Measurements from ENCODE around the gene FXYD2.

FXYD2 gene

DNA sequence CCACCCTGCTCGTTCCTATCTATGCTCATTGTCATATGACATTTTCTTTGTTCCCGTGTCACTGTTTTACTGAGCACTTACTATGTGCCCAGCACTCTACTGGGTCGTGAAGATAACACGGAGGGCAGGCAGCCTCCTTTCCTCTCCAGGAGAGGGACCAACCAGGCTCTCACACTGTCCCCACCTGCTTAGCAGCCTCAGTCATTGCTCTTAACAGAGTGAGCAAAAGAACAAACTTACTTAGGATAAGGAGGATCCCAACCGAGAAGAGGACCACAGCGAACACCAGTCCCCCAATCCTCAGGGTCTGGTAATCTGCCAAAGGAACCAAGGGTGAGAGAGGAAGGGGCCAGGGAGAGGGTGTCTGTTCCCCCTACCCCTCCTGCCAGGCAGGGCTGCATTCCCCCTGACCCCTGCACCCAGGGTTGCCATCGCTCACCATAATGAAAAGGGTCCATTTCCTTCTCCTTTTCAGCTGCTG lies 17.0 kb upstream of the FXYD2 start:
- no peak for DNase-seq
- no peak overlapping the region for H4K91ac ChIP-seq (ENCODE audit: low read depth, low read length)

DNA sequence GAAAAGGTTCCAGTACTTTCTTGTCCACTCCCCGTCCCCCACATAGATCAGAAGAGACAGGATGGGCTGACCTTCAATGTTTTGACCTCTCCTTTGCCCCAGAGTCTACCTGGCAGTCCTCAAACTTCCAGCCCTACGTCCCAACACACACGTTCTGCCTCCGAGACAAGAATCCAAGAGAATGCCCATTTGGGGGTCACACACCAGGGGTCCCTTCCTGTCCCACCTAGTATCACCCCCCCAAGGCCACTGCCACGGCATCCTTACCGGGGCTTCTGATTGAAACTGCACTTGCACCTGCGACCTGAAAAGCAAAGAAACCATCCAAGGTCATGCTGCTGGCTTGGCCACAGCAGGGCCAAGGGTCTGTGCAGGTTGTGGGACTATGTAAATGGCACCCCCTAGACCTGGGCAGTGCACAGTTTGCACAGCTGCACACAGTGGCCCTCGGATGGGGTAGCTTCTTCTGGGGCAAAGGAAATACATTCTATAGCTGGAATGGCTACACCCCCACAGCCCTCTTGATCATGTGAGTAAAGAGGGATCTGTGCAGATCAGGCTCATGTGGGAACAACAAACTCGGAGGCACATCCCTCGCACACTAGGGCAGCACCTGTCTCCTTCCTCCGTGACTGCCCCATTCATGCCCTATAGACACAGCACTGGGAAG lies 16.5 kb upstream of the FXYD2 start:
- Histone ChIP-seq H3K23ac (ENCODE audit: low read length) (no peak overlapping the region), H3K14ac (ENCODE audit: low read length) (no peak overlapping the region), H3K36me3 (ENCODE audit: control insufficient read depth in 1 of 2, insufficient read depth in 2 of 2, low read length in 2 of 2) (no peaks in the 10 kb centered on the region), H4K8ac (ENCODE audit: low read depth, low read length) (no peak overlapping the region), H3K4me2 (ENCODE audit: low read length) (no peak overlapping the region), H2AFZ (ENCODE audit: insufficient read depth, low read length, poor library complexity) (no peak overlapping the region), H3K79me2 (ENCODE audit: control insufficient read depth, insufficient read depth, low read length, poor library complexity) (no peaks in the 10 kb centered on the region), H3K18ac (ENCODE audit: low read length) (no peak overlapping the region), H3K4me3 (ENCODE audit: low read depth, low read length) (no peak overlapping the region), H3K9me3 (ENCODE audit: insufficient read depth, low read depth, low read length) (no peaks in the 10 kb centered on the region), H3K9ac (ENCODE audit: low read length) (no peak overlapping the region), H2AK5ac (ENCODE audit: low read length) (no peak overlapping the region), H2BK120ac (ENCODE audit: insufficient read depth, low read length, poor library complexity) (no peak overlapping the region), H4K12ac (ENCODE audit: low read depth, low read length) (no peak overlapping the region), H3K27me3 (ENCODE audit: insufficient read depth, low read length) (no peaks in the 10 kb centered on the region), H2BK5ac (ENCODE audit: low read depth, low read length, poor library complexity) (no peak overlapping the region), H2BK12ac (ENCODE audit: low read length) (no peak overlapping the region), H3K4ac (ENCODE audit: low read depth, low read length) (no peak overlapping the region), H3K79me1 (ENCODE audit: low read length) (no peaks in the 10 kb centered on the region), H3K4me1 (ENCODE audit: control insufficient read depth in 1 of 2, insufficient read depth in 2 of 2, low read length in 2 of 2) (no peaks in the 10 kb centered on the region), H3K27ac (ENCODE audit: low read depth, low read length) (no peak overlapping the region), H4K91ac (ENCODE audit: low read depth, low read length) (no peak overlapping the region)
- DNase-seq = no peak
- WGBS (ENCODE audit: extremely low coverage, insufficient coverage, insufficient read length) = no CpG with 5 or more reads among the region's 11 CpGs

More for the DNA sequence above, 17.0 kb upstream of the FXYD2 start:
- Histone ChIP-seq H3K79me2 (ENCODE audit: control insufficient read depth, insufficient read depth, low read length, poor library complexity) (no peaks in the 10 kb centered on the region), H3K23ac (ENCODE audit: low read length) (no peak overlapping the region), H3K14ac (ENCODE audit: low read length) (no peak overlapping the region), H4K8ac (ENCODE audit: low read depth, low read length) (no peak overlapping the region), H2BK120ac (ENCODE audit: insufficient read depth, low read length, poor library complexity) (no peak overlapping the region), H3K9ac (ENCODE audit: low read length) (no peak overlapping the region), H4K12ac (ENCODE audit: low read depth, low read length) (no peak overlapping the region), H3K79me1 (ENCODE audit: low read length) (no peaks in the 10 kb centered on the region), H3K4me3 (ENCODE audit: low read depth, low read length) (no peak overlapping the region), H3K4me1 (ENCODE audit: control insufficient read depth in 1 of 2, insufficient read depth in 2 of 2, low read length in 2 of 2) (no peaks in the 10 kb centered on the region), H3K4me2 (ENCODE audit: low read length) (no peak overlapping the region), H2BK12ac (ENCODE audit: low read length) (no peak overlapping the region), H3K27me3 (ENCODE audit: insufficient read depth, low read length) (no peaks in the 10 kb centered on the region), H2AFZ (ENCODE audit: insufficient read depth, low read length, poor library complexity) (no peak overlapping the region), H3K9me3 (ENCODE audit: insufficient read depth, low read depth, low read length) (no peaks in the 10 kb centered on the region), H3K4ac (ENCODE audit: low read depth, low read length) (no peak overlapping the region), H3K18ac (ENCODE audit: low read length) (no peak overlapping the region), H3K36me3 (ENCODE audit: control insufficient read depth in 1 of 2, insufficient read depth in 2 of 2, low read length in 2 of 2) (no peaks in the 10 kb centered on the region), H2AK5ac (ENCODE audit: low read length) (no peak overlapping the region), H2BK5ac (ENCODE audit: low read depth, low read length, poor library complexity) (no peak overlapping the region), H3K27ac (ENCODE audit: low read depth, low read length) (no peak overlapping the region)
- WGBS (ENCODE audit: extremely low coverage, insufficient coverage, insufficient read length) = no CpG with 5 or more reads among the region's 7 CpGs

DNA sequence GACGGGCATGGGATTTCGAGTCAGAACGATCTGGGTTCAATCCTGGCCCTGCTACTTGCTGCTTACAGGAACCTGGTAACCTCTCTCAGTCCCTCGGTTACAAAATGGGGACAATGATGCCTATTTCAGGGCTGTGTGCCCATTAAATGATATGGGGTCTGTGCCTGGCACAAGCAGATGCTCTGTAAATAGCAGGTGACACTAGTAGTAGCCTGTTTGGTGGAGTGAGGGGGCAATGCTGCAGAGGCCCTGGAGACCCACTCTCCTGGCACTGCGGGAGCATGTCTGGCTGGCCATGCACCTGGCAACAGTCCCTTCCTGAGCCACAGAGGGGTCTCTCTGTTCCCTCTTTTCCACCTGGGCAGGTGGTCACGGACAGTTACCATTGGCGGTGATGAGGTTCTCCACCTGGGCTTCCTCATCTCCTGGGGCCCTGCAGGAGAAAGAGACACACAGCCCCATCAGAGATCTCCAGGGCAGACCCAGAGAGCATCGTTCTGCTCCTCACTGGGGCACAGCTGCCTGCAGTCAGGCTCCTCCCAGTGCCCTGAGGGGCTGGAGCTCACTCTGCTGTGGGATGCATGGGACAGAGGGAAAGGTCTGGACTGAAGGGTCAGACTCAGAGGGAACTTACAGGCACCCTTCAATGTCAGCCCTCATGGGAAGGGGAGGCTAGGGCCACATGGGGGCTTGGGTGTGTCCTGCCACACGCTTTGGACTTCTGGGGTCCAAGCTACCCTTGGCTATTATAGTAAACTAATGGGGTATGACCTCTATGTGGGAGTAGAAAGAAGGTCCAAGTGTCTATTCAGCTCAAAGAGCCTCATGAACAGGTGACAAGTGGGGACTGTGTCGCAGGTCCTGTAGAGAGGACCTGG lies 15.6 kb upstream of the FXYD2 start:
- H3K4me1 ChIP-seq (ENCODE audit: control insufficient read depth in 1 of 2, insufficient read depth in 2 of 2, low read length in 2 of 2) = no peaks in the 10 kb centered on the region
- H3K4ac ChIP-seq (ENCODE audit: low read depth, low read length) = no peak overlapping the region
- H3K14ac ChIP-seq (ENCODE audit: low read length) = no peak overlapping the region
- H2BK120ac ChIP-seq (ENCODE audit: insufficient read depth, low read length, poor library complexity) = no peak overlapping the region
- no peak overlapping the region for H4K8ac ChIP-seq (ENCODE audit: low read depth, low read length)
- no peaks in the 10 kb centered on the region for H3K36me3 ChIP-seq (ENCODE audit: control insufficient read depth in 1 of 2, insufficient read depth in 2 of 2, low read length in 2 of 2)
- H3K27ac ChIP-seq (ENCODE audit: low read depth, low read length) = no peak overlapping the region
- no peak overlapping the region for H3K4me3 ChIP-seq (ENCODE audit: low read depth, low read length)
- no peak overlapping the region for H3K23ac ChIP-seq (ENCODE audit: low read length)
- DNase-seq = no peak
- H3K4me2 ChIP-seq (ENCODE audit: low read length) = no peak overlapping the region
- no CpG with 5 or more reads among the region's 10 CpGs for WGBS (ENCODE audit: extremely low coverage, insufficient coverage, insufficient read length)
- H3K9ac ChIP-seq (ENCODE audit: low read length) = no peak overlapping the region
- H2AFZ ChIP-seq (ENCODE audit: insufficient read depth, low read length, poor library complexity) = no peak overlapping the region
- H2BK5ac ChIP-seq (ENCODE audit: low read depth, low read length, poor library complexity) = no peak overlapping the region
- no peaks in the 10 kb centered on the region for H3K27me3 ChIP-seq (ENCODE audit: insufficient read depth, low read length)
- H3K79me2 ChIP-seq (ENCODE audit: control insufficient read depth, insufficient read depth, low read length, poor library complexity) = no peaks in the 10 kb centered on the region
- H2BK12ac ChIP-seq (ENCODE audit: low read length) = no peak overlapping the region
- no peak overlapping the region for H4K12ac ChIP-seq (ENCODE audit: low read depth, low read length)
- no peaks in the 10 kb centered on the region for H3K79me1 ChIP-seq (ENCODE audit: low read length)
- no peak overlapping the region for H4K91ac ChIP-seq (ENCODE audit: low read depth, low read length)
- H2AK5ac ChIP-seq (ENCODE audit: low read length) = no peak overlapping the region
- no peaks in the 10 kb centered on the region for H3K9me3 ChIP-seq (ENCODE audit: insufficient read depth, low read depth, low read length)
- no peak overlapping the region for H3K18ac ChIP-seq (ENCODE audit: low read length)

DNA sequence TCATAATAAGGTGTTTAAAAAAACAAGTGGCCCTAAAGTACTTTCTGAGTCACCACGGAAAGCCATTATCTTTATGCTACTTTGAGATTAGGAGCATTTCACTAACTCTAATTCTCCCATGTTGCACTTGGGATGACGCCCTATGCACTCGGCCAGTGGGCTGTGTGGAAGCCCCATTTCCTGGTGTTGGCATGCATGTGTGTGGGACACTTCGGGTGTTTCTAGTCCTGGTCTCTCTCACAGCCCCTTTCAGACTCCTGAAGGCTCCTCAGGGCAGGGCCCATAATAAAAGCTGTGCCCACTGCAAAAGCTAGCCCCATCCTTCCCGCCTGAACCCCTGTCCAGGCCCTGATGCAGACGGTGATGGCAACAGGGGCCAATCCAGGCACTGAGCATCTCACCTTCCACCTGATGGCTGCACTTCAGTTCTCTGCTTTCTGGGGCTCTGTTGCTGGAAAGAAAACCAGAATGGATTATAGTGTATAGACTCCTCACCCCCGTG lies 14.9 kb upstream of the FXYD2 start:
- no peak overlapping the region for H3K18ac ChIP-seq (ENCODE audit: low read length)
- H3K9ac ChIP-seq (ENCODE audit: low read length) = no peak overlapping the region
- no peaks in the 10 kb centered on the region for H3K36me3 ChIP-seq (ENCODE audit: control insufficient read depth in 1 of 2, insufficient read depth in 2 of 2, low read length in 2 of 2)
- H2BK5ac ChIP-seq (ENCODE audit: low read depth, low read length, poor library complexity) = no peak overlapping the region
- no peak overlapping the region for H4K12ac ChIP-seq (ENCODE audit: low read depth, low read length)
- H3K9me3 ChIP-seq (ENCODE audit: insufficient read depth, low read depth, low read length) = no peaks in the 10 kb centered on the region
- H3K4me2 ChIP-seq (ENCODE audit: low read length) = no peak overlapping the region
- no peaks in the 10 kb centered on the region for H3K27me3 ChIP-seq (ENCODE audit: insufficient read depth, low read length)
- H3K4me3 ChIP-seq (ENCODE audit: low read depth, low read length) = no peak overlapping the region
- H2BK12ac ChIP-seq (ENCODE audit: low read length) = no peak overlapping the region
- no peaks in the 10 kb centered on the region for H3K4me1 ChIP-seq (ENCODE audit: control insufficient read depth in 1 of 2, insufficient read depth in 2 of 2, low read length in 2 of 2)
- no peak overlapping the region for H2BK120ac ChIP-seq (ENCODE audit: insufficient read depth, low read length, poor library complexity)
- no peak for DNase-seq
- no peak overlapping the region for H2AFZ ChIP-seq (ENCODE audit: insufficient read depth, low read length, poor library complexity)
- no peaks in the 10 kb centered on the region for H3K79me1 ChIP-seq (ENCODE audit: low read length)
- no peak overlapping the region for H4K8ac ChIP-seq (ENCODE audit: low read depth, low read length)
- H3K23ac ChIP-seq (ENCODE audit: low read length) = no peak overlapping the region
- no peak overlapping the region for H3K4ac ChIP-seq (ENCODE audit: low read depth, low read length)
- no CpG with 5 or more reads among the region's 7 CpGs for WGBS (ENCODE audit: extremely low coverage, insufficient coverage, insufficient read length)
- H3K14ac ChIP-seq (ENCODE audit: low read length) = no peak overlapping the region
- no peaks in the 10 kb centered on the region for H3K79me2 ChIP-seq (ENCODE audit: control insufficient read depth, insufficient read depth, low read length, poor library complexity)
- no peak overlapping the region for H3K27ac ChIP-seq (ENCODE audit: low read depth, low read length)
- H2AK5ac ChIP-seq (ENCODE audit: low read length) = no peak overlapping the region
- no peak overlapping the region for H4K91ac ChIP-seq (ENCODE audit: low read depth, low read length)
